HS-27A (cell line): Measurements from ENCODE around the gene ORM1.
"Not testable (repeated sequence)": the region's sequence is repeated elsewhere in the genome, so short reads cannot be mapped to it uniquely, and the experiment has no call there.

Experiments used
- DNase-seq: peaks from one replicate; pipeline ENCODE4 v3.0.0-alpha.2; 2012; ENCODE audit warnings: low read depth, missing footprints

Gene ORM1

GRCh38 chr9:114325684-114326254 lies 2.9 kb downstream of the ORM1 start:
- DNase-seq: not testable (repeated sequence)

DNA sequence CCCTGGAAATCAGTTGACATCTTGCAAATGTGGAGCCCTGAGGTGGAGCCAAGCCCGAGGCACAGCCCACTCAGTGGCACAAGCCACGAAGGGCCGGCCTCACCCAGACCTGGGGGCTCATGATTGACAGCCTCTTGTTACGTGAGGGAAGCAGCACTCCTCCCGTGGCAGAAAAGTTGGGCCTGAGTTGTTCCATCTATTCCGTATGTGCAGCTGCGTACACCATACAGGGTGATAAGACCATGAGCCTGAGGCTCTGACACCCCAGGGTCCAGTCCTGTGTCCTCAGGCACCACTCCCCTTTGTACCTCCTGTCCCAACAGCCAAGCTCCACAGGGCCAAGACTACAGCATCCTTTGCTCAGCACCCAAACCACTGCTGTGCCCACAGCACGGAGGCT lies 4.9 kb downstream of the ORM1 start:
- no peak for DNase-seq

- DNase-seq: not testable (repeated sequence)
Observed at GRCh38 chr9:114328357-114328820, 5.5 kb downstream of the ORM1 start.

DNA sequence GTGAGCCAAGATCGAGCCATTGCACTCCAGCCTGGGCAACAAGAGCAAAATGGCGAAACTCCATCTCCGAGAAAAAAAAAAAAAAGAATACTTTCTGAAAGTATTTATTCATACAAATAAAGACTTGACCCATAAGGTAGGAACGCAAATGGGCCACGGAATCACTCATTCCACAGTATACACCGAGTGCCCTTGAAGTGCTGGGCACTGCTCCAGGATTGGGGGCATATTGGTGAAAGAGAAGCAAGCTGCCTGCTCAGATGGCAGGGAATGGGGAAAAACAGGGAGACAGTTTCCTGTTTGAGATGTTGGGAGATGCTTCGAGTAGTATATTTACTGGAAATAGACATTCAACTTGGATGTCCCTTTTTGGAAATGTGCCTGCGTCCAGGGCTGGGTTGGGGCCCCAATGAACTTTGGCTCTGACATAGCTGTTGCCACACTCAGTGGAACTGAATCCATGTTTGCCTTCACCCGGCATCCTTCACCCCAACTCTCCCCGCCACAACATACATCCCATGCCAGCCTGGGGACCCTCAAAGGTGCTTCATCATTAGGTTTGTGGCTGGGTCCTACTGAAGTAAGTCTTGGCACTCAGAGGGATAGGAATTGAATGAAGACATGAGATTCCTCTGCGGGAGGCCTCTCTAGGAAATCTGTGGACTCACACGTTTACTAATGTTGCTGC lies 6.2 kb downstream of the ORM1 start:
- DNase-seq: not testable (repeated sequence)

- DNase-seq: not testable (repeated sequence)
Observed at GRCh38 chr9:114329625-114330022, 6.7 kb downstream of the ORM1 start, which contains the start of gene ORM2. ORM2 (plus strand) TSS chr9:114329869; CDS start chr9:114329905, 36 bp downstream.

GRCh38 chr9:114330636-114331035 lies 7.7 kb downstream of the ORM1 start:
- DNase-seq: no peak

- not testable (repeated sequence) for DNase-seq
Observed at GRCh38 chr9:114331229-114332195, 8.6 kb downstream of the ORM1 start.

DNA sequence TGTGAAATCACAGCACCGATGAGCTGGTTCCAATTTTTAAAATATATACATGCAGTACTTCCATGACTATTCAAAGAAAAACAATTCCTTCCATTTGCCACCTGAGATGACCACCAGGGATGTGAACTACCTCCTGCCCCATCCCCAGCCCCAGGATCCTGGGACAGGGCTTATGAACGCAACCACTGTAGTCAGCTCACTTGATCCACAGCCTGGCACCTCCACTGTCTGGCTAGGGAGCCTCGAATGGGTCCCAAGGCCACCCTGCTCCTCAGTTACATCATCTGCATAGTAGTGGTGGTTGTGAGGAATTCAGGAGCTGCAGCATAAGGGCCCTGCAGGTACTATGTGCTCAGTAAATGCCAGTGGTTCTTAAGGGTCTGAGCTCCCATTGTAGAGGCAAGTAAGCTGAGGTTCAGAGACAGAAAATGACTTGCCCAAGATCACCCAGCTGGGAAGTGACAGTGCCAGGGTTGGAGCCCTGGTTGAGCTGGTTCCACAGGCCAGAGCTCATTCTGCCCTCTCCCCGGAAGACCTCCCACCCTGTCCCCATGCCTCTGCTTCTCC lies 9.7 kb downstream of the ORM1 start:
- not testable (repeated sequence) for DNase-seq

DNA sequence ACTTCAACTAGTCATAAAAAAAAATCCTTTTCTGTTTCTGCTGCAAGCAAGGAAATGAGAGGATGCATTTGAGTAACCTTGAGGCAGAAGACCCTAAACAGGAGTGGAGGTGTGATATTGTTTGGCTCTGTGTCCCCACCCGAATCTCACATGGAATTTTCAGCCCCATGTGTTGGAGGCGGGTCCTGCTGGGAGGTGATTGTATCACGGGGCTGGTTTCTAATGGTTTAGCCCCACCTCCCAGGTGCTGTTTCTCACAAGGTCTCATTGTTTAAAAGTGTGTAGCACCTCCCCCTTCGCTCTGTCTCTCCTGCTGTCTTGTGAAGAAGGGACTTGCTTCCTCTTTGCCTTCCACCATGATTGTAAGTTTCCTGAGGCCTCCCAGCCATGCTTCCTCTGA lies 10.8 kb downstream of the ORM1 start:
- DNase-seq: not testable (repeated sequence)

- DNase-seq: no peak
Observed at GRCh38 chr9:114334490-114334889, 11.6 kb downstream of the ORM1 start.

- DNase-seq: no peak
Observed at GRCh38 chr9:114335745-114336144, 12.8 kb downstream of the ORM1 start.

DNA sequence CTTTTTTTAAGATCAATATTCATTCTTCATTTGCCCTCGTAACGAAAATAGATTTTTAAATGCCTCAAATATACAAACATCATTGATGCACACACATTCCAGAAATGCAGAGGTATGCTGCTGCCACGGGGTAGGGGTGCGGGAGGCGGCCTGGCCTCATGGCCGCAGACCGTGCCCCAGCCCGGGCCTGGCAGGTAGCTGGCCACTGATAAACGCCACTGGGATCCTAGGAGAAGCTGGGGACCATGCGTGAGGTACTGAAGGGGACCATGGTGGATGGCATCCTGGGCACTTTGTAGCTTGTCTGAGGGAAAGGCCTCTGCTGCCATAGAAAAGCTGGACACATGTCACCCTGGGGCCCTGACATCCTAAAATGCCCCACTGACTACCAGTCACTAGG lies 13.3 kb downstream of the ORM1 start:
- no peak for DNase-seq

- no peak for DNase-seq
Observed at GRCh38 chr9:114336699-114337395, 13.9 kb downstream of the ORM1 start.

GRCh38 chr9:114338187-114338586 lies 15.3 kb downstream of the ORM1 start:
- no peak for DNase-seq

- no peak for DNase-seq
Observed at GRCh38 chr9:114339130-114339908, 16.4 kb downstream of the ORM1 start.

- no peak for DNase-seq
Observed at GRCh38 chr9:114341152-114341830, 18.4 kb downstream of the ORM1 start.

- no peak for DNase-seq
Observed at GRCh38 chr9:114341991-114342390, 19.1 kb downstream of the ORM1 start.

DNA sequence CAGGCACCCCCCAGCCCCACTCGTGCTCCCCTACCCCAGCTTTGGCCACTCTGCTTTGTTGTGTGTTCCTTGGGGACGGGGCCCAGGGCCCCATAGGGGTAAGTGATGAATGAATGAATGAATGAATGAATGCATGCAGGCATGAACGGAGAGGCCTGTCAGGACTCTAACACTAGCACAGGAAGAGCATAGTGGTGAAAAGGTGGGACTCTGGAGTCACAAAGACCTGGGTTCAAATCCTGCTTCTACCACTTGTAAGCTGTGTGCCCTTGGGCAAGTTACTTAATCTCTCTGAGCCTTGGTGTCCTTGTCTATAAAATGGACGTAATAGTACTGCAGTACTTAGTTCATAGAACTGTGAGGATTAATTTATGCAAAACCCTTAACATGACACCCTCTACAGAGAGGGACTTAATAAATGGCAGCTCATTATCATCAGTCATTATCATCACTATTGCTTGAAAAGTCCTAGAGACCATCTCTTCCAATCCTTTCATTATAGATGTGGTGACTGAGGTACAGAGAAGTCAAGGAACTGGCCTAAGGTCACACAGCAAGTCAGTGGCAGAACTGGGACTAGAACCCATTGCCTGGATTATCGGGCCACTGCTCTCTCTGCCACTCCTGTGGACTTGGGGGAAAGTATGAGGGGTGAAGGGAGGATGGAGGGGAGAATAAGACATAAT lies 20.0 kb downstream of the ORM1 start:
- DNase-seq: no peak

DNA sequence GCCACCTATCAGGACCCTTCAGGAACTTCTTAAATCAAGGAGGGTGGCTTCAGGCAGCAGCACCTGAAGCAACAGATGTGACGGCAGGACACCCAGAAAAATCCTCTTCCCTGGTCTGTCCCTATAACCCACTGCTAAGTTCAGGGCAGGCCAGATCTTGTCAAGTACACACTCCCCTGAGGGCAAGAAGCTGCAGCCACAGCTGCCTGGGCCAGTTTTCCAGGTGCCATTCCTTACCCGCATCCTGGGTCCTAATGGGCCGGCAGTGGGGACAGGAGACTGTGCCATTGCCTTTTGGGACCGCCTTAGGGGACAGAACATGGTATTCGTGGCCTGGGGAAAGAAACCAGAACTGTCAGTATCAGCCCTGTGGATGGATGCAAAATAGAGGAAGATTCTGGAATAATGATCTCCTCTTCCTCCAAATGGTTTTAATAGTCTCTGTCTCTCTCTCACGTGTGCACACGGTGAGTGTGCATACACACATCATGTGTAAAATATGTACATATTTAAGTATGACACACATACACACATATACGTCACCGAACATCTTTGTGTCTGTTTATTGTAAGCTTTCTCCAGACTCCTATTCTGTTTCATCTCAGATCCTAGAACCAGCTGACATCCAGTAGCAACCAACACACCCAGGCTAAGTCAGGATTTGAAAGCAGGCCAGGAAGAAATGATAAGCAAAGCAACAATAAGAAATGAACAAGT lies 20.7 kb downstream of the ORM1 start:
- no peak for DNase-seq
